Right lobe of liver (tissue), 6 donors: ENCODE measurements around the gene TRDMT1. TPM values are rescaled to one million over a fixed set of nuclear protein-coding genes. Genes with fewer than 3 reads are reported as not detected.

Experiments
- ATAC-seq, 4 donors: fragments of 200-7000 bp; cut with Tn5 transposase; one replicate each; pipeline ENCODE4 v1.9.1; 2020; ENCODE audit warnings: mild to moderate bottlenecking in 4 of 4, moderate library complexity in 4 of 4
- DNase-seq, 3 donors: peaks; one replicate each; pipeline ENCODE4 v3.0.0-alpha.2; 2020
- H3K27ac ChIP-seq, 3 donors: fragments of 200-600 bp; one replicate each; pipeline ENCODE4 v1.8.0; 2022
- H3K27me3 ChIP-seq, 2 donors: fragments of 200-600 bp; one replicate each; pipeline ENCODE4 v1.8.0; 2022
- H3K36me3 ChIP-seq, 4 donors: fragments of 200-600 bp; sonication (generic) in 1 of 4; one replicate each; pipeline versions ENCODE4 v1.5.1 to v1.8.0; 2017 to 2022; ENCODE audit warnings: control low read depth in 1 of 4
- H3K4me1 ChIP-seq, 4 donors: fragments of 200-600 bp; sonication (generic) in 1 of 4; one replicate each; pipeline versions ENCODE4 v1.5.1 to v1.8.0; 2017 to 2022; ENCODE audit warnings: control low read depth in 1 of 4
- H3K4me3 ChIP-seq, 3 donors: fragments of 200-600 bp; one replicate each; pipeline ENCODE4 v1.8.0; 2022
- H3K9me3 ChIP-seq, 4 donors: fragments of 200-600 bp; sonication (generic) in 1 of 4; one replicate each; pipeline versions ENCODE4 v1.5.1 to v1.8.0; 2017 to 2022; ENCODE audit warnings: control low read depth in 1 of 4
- POLR2A ChIP-seq: fragments of 450-650 bp; IDR thresholded peaks from one replicate; pipeline ENCODE4 v1.6.1; 2017; ENCODE audit warnings: antibody characterized with exemption, mild to moderate bottlenecking
- WGBS: methylation state at CpG from one replicate; pipeline ENCODE4 v1.1.6; 2018; ENCODE audit warnings: low coverage, low lambda C conversion rate; ENCODE audit not compliant: insufficient coverage; ENCODE audit errors: missing lambda C conversion rate; 5-methylcytosine and 5-hydroxymethylcytosine counted together
- intact Hi-C, 2 donors: fragments of 100-400 bp; cut with DNase I; formaldehyde crosslinking; loops; one replicate each; pipeline versions ENCODE4 v1.11.2 to v1.14.1; 2022
- total RNA-seq, 6 experiments: library from RNA; depleted of rRNA in 2 of 6; stranded (reverse); fragments of >200 nt in 2 of 6; fragmentation: NEBNext Ultra II Directional in 3 of 6; extraction: Animal tissue kit (Norgen Biotek cat#: 25700) in 3 of 6; gene quantifications; one replicate each; pipeline versions ENCODE4 v1.1.0 to v1.2.4, GENCODE V29; 2016 to 2023
- TF ChIP-seq, protein P1 (sequence below), 4 donors: fragments of 200-600 bp in 3 of 4; fragments of 450-650 bp in 1 of 4; IDR thresholded peaks; one replicate each; pipeline versions ENCODE4 v1.5.1 to v1.8.0; 2016 to 2022; ENCODE audit warnings: antibody characterized with exemption in 4 of 4, mild to moderate bottlenecking in 2 of 4
- donor health status: DM: no; HTN: yes; CAD: no.
- donor health status: DM: no; HTN: no; CAD: no.
- donor health status: DM: no; HTN: no; CAD: no.
- donor health status: DM: no; HTN: yes; CAD: no.
- donor health status: DM: no; HTN: yes; CAD: no.

The TRDMT1 gene
- total RNA-seq, 6 experiments from 2014 or later = 0.79 to 2.9 (median 1.6) TPM

DNA sequence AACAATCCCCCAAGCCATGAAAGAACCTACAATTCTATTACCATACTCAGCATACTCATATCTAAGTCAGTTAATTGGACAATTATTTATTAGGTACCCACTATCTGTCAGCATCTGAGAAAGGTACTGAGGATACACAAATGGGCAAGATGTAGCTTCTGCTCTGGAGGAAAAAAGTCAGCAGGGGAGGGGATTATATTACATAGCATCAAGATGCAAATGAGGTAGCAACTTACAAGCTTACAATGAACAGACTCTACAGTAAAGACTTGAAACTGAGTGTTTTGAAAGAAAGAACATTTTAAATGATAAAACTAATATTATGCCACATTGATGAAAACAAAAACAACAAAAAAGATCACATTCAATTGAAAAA, 61.1 kb downstream of the TRDMT1 start:
- TF ChIP-seq, protein P1, sequence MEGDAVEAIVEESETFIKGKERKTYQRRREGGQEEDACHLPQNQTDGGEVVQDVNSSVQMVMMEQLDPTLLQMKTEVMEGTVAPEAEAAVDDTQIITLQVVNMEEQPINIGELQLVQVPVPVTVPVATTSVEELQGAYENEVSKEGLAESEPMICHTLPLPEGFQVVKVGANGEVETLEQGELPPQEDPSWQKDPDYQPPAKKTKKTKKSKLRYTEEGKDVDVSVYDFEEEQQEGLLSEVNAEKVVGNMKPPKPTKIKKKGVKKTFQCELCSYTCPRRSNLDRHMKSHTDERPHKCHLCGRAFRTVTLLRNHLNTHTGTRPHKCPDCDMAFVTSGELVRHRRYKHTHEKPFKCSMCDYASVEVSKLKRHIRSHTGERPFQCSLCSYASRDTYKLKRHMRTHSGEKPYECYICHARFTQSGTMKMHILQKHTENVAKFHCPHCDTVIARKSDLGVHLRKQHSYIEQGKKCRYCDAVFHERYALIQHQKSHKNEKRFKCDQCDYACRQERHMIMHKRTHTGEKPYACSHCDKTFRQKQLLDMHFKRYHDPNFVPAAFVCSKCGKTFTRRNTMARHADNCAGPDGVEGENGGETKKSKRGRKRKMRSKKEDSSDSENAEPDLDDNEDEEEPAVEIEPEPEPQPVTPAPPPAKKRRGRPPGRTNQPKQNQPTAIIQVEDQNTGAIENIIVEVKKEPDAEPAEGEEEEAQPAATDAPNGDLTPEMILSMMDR (IDR thresholded peaks at IDR 0.05) = no peak
- TF ChIP-seq POLR2A = no peak
- Histone ChIP-seq H3K9me3 (no peaks in the 10 kb centered on the region), H3K36me3 (no peaks in the 10 kb centered on the region), H3K27me3 (no peaks in the 10 kb centered on the region), H3K27ac (no peak overlapping the region), H3K4me1 (peaks cover 0 to 5% (median 2%) of the 10 kb centered on the region in 4 donors), H3K4me3 (no peak overlapping the region)
- intact Hi-C loops = no loop called here
- DNase-seq (no peak), ATAC-seq (no peak)

DNA sequence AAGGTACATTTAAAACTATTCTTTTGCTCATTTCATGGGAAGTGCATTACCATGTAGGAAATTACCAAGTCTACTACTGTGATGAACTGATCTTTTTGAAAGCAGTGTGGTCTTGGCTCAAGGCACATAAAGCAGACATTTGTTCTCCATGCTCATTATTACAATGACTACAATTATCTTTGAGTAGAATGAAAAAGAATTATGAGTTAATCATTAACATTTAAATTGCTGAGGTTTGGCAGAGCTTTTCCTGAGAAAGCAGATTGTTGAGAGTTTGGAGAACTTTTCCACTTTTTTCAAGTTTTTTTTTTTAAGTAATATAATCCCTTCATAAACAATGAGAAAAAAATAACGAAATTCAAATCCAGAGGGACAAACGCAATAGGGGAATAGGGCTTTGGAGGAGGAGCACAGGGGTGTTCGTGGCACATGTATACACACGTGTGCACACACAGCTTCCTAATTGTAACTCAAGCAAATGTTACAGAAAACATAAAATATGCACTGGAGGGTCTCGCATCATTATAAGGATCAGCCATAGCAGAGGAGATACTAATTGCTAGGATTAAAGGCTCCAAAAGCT, 62.9 kb downstream of the TRDMT1 start:
- no peaks in the 10 kb centered on the region for H3K9me3 ChIP-seq
- no peaks in the 10 kb centered on the region for H3K4me1 ChIP-seq
- 64% methylated on average over 5 of the region's 5 CpGs for WGBS
- ATAC-seq (no peak), DNase-seq (no peak)
- H3K27me3 ChIP-seq = no peaks in the 10 kb centered on the region
- H3K4me3 ChIP-seq = no peak overlapping the region
- no peaks in the 10 kb centered on the region for H3K36me3 ChIP-seq
- intact Hi-C loops = no loop called here
- H3K27ac ChIP-seq = no peak overlapping the region
- TF ChIP-seq POLR2A = no peak
- TF ChIP-seq, protein P1 (IDR thresholded peaks at IDR 0.05) = no peak

DNA sequence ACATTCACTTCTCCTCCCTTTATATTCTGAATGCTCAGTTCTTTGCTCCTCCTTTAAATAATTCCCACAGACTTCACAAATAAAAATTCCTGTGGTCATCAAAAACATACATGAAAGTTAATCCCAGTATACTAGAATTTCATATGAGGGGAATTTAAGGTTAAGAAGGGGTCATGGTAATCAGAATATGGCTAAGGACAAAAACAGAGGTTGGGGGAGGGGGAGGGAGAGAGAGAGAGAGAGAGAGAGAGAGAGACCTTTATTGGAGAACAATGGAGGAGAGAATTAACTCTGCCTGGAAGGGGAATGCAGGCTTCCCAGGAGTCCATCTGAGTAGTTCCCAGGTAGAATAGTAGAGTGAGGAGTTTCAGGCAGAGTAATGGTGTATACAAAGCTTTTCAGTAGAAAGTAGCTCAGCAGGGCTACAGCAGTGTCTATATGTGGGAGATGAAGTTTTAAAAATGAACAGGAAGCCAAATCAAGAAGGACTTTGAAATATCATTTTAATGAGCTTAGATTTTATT, 66.7 kb downstream of the TRDMT1 start:
- DNase-seq (no peak), ATAC-seq (no peak)
- Histone ChIP-seq H3K27ac (no peak overlapping the region), H3K4me3 (no peak overlapping the region), H3K27me3 (no peaks in the 10 kb centered on the region), H3K36me3 (no peaks in the 10 kb centered on the region), H3K9me3 (no peaks in the 10 kb centered on the region), H3K4me1 (no peaks in the 10 kb centered on the region)
- intact Hi-C loops = no loop called here
- no peak for TF ChIP-seq POLR2A
- TF ChIP-seq, protein P1 (IDR thresholded peaks at IDR 0.05) = no peak

DNA sequence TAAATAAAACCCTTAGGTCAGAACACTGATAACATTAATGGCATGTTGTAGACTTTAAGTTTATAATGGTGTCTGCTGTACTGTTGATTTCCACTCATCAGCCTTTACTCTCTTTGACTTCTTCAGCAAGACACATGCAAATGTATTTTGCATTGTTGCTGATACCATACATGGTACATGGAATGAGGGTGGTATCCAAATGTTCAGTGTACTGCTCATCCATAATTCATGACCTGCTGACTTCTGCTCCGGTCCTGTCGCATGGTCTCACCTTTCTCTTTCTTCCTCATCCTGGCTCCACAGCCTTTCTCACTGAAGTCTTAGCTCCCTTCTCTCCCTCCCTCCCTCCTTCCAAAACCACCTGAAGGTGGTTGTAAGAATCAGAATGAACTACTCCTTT, 67.2 kb downstream of the TRDMT1 start:
- WGBS = 73% methylated on average over 2 of the region's 2 CpGs
- Histone ChIP-seq H3K27me3 (no peaks in the 10 kb centered on the region), H3K36me3 (no peaks in the 10 kb centered on the region), H3K9me3 (no peaks in the 10 kb centered on the region), H3K4me1 (no peaks in the 10 kb centered on the region), H3K4me3 (no peak overlapping the region), H3K27ac (no peak overlapping the region)
- no peak for ATAC-seq
- no peak for DNase-seq
- TF ChIP-seq POLR2A = no peak
- TF ChIP-seq, protein P1 (IDR thresholded peaks at IDR 0.05) = no peak
- intact Hi-C loops = no loop called here

DNA sequence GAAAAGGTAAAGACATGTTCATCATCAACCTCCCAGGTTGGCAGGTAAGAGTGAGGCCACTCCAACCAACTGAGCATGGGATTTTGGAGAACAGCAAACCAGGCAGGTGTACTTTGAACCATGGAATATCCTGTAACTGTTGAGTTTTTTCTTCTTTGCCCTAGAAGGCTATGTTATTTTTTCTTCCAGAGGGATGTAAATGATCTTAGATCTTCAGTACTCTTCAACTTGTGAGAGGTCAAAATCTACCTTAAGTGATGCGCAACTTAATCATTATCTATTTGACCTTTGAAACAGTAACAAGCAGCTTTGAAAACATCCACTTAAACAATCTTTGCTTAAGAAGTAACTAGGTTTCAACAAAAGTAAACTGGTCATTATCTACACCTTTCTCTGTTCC, 71.7 kb downstream of the TRDMT1 start, which contains the start of gene CUBN:
Gene CUBN, minus strand, starts transcription at position 71 of the 400 bp plus-strand sequence. Its CDS starts 46 bp downstream, at position 25.
- H3K36me3 ChIP-seq = no peaks in the 10 kb centered on the region
- ATAC-seq (no peak), DNase-seq (no peak)
- no peaks in the 10 kb centered on the region for H3K4me1 ChIP-seq
- 92% methylated on average over 1 of the region's 1 CpG for WGBS
- H3K4me3 ChIP-seq = no peak within 1 kb of the TSS
- TF ChIP-seq, protein P1 (IDR thresholded peaks at IDR 0.05) = no peak
- TF ChIP-seq POLR2A = no peak
- intact Hi-C loops = no loop called here
- H3K27ac ChIP-seq = no peak within 1 kb of the TSS
- H3K27me3 ChIP-seq = no peaks in the 10 kb centered on the region
- no peaks in the 10 kb centered on the region for H3K9me3 ChIP-seq
